Spleen (tissue), 7 donors: ENCODE measurements around the gene OVOL3.

ENCODE experiments used
- POLR2A ChIP-seq, 3 donors: fragments of 450-650 bp; IDR thresholded peaks; one replicate each; pipeline ENCODE4 v1.5.1; 2017; ENCODE audit warnings: antibody characterized with exemption in 3 of 3, mild to moderate bottlenecking in 1 of 3
- TF ChIP-seq, protein P1 (sequence below), 11 experiments: fragments of 200-600 bp in 7 of 11; fragments of 450-650 bp in 4 of 11; sonication (generic) in 4 of 11; IDR thresholded peaks in 8 of 11; conservative IDR thresholded peaks in 3 of 11; 1 replicate in 7 of 11; 2 replicates in 4 of 11; pipeline versions ENCODE4 v1.4.0 to v1.8.0; 2016 to 2021; ENCODE audit warnings: antibody characterized with exemption in 11 of 11, inconsistent platforms in 4 of 11, mild to moderate bottlenecking in 1 of 11
- donor health status: DM: no; HTN: no; CAD: no; lungs with moderate emphysema.
- donor health status: DM: no; HTN: no; CAD: no.
- donor health status: DM: no; HTN: no; CAD: no.

DNA sequence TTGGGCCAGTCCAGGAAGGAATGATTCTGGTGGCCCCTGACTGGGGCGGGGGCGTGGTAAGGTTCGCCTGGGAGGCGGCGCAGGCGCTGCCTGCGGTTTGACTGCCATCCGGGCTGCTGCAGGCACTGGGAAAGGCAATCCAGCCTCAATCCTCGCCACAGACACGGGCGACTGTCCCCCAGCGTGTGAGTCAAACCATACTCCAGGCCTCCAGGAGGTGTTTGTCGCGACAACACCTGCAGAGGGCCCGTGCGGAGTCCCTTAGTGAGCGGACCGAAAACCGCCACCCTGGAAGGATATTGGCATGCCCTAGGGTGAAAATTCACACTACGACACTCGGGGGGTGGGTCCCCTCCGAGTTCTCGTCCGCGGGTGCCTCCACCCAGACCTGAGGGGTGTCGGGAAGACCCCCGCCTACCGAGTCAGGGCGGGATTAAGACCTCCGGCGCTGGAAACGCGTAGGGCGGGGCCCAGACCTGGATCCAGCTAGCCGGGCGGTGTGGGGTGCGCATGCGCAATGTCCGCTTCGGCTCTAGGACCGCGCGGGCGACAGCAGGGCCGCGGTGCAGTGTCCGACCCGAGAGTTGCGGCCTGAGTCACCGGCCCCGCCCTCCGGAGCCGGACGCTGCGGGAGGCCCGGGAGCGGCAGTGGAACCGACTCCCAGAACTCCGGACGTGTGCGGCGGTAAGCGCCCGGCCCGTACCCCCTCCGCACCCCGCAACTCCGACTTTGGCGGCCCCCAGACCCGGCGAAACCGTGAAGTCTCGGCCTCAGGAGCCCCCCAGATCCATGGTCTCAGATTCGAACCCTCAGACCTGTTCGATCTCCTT lies 28.7 kb downstream of the OVOL3 start, which contains the start of gene CAPNS1:
- TF ChIP-seq, protein P1, sequence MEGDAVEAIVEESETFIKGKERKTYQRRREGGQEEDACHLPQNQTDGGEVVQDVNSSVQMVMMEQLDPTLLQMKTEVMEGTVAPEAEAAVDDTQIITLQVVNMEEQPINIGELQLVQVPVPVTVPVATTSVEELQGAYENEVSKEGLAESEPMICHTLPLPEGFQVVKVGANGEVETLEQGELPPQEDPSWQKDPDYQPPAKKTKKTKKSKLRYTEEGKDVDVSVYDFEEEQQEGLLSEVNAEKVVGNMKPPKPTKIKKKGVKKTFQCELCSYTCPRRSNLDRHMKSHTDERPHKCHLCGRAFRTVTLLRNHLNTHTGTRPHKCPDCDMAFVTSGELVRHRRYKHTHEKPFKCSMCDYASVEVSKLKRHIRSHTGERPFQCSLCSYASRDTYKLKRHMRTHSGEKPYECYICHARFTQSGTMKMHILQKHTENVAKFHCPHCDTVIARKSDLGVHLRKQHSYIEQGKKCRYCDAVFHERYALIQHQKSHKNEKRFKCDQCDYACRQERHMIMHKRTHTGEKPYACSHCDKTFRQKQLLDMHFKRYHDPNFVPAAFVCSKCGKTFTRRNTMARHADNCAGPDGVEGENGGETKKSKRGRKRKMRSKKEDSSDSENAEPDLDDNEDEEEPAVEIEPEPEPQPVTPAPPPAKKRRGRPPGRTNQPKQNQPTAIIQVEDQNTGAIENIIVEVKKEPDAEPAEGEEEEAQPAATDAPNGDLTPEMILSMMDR (IDR thresholded peaks at IDR 0.05 in 8 of 11, conservative IDR thresholded peaks at IDR 0.05 in 3 of 11): peak in 3 of 11 experiments; percentile 9 to 34 (median 16)
- TF ChIP-seq POLR2A (IDR thresholded peaks at IDR 0.05): peak in 2 of 3 donors; percentile 53 to 83
